GM23248 (cell line): ENCODE results near the gene TTLL8. TPM values are rescaled to one million over a fixed set of nuclear protein-coding genes. Genes with fewer than 3 reads are reported as not detected.

Experiments
- DNase-seq: peaks from one replicate; pipeline ENCODE4 v3.0.0-alpha.2; 2015
- H2AFZ ChIP-seq: fragments of 200-600 bp; sonication (generic); 2 replicates; pipeline ENCODE4 v1.6.1; 2016; ENCODE audit warnings: antibody characterized with exemption
- H3F3A ChIP-seq: fragments of 200-600 bp; sonication (generic); 2 replicates; pipeline ENCODE4 v1.6.1; 2016; ENCODE audit warnings: mild to moderate bottlenecking, antibody characterized with exemption, mixed run types; ENCODE audit not compliant: insufficient read depth
- H3K27ac ChIP-seq: fragments of 200-600 bp; sonication (generic); 2 replicates; pipeline ENCODE4 v1.5.1; 2016; ENCODE audit warnings: mild to moderate bottlenecking
- H3K27me3 ChIP-seq: fragments of 200-600 bp; sonication (generic); replicated peaks from 2 replicates; pipeline ENCODE4 v1.6.1; 2016; ENCODE audit warnings: mild to moderate bottlenecking; ENCODE audit not compliant: insufficient read depth
- H3K36me3 ChIP-seq: fragments of 200-600 bp; sonication (generic); 2 replicates; pipeline ENCODE4 v1.6.1; 2016; ENCODE audit warnings: low read depth, mild to moderate bottlenecking
- H3K4me1 ChIP-seq: fragments of 200-600 bp; sonication (generic); 2 replicates; pipeline ENCODE4 v1.6.1; 2016; ENCODE audit warnings: mild to moderate bottlenecking; ENCODE audit not compliant: insufficient read depth
- H3K4me2 ChIP-seq: fragments of 200-600 bp; sonication (generic); one replicate; pipeline ENCODE4 v1.6.1; 2016; ENCODE audit warnings: mild to moderate bottlenecking; ENCODE audit not compliant: unreplicated experiment
- H3K4me3 ChIP-seq: fragments of 200-600 bp; sonication (generic); 2 replicates; pipeline ENCODE4 v1.5.1; 2016; ENCODE audit warnings: mild to moderate bottlenecking
- H3K79me2 ChIP-seq: fragments of 200-600 bp; sonication (generic); 2 replicates; pipeline ENCODE4 v1.6.1; 2016; ENCODE audit warnings: mild to moderate bottlenecking; ENCODE audit not compliant: insufficient read depth
- H3K9ac ChIP-seq: fragments of 200-600 bp; sonication (generic); 2 replicates; pipeline ENCODE4 v1.6.1; 2016; ENCODE audit warnings: mild to moderate bottlenecking
- H3K9me2 ChIP-seq: fragments of 200-600 bp; sonication (generic); 2 replicates; pipeline ENCODE4 v1.6.1; 2016; ENCODE audit warnings: mixed run types, mild to moderate bottlenecking, moderate library complexity; ENCODE audit not compliant: insufficient read depth
- H3K9me3 ChIP-seq: fragments of 200-600 bp; sonication (generic); one replicate; pipeline ENCODE4 v1.6.1; 2017; ENCODE audit warnings: low read depth
- H4K20me1 ChIP-seq: fragments of 200-600 bp; sonication (generic); 2 replicates; pipeline ENCODE4 v1.6.0; 2016; ENCODE audit not compliant: insufficient read depth
- EZH2 ChIP-seq: fragments of 200-600 bp; sonication (generic); IDR thresholded peaks from 2 replicates; pipeline ENCODE4 v1.6.1; 2018; ENCODE audit warnings: antibody characterized with exemption, mild to moderate bottlenecking; ENCODE audit not compliant: insufficient read depth, poor library complexity, severe bottlenecking
- EZH2phosphoT487 ChIP-seq: fragments of 200-600 bp; sonication (generic); IDR thresholded peaks from 2 replicates; pipeline ENCODE4 v1.6.1; 2018; ENCODE audit warnings: antibody characterized with exemption, moderate library complexity, mild to moderate bottlenecking, low read depth; ENCODE audit not compliant: insufficient read depth
- WGBS, 2 experiments: methylation state at CpG; one replicate each; pipeline ENCODE4 v1.1.6; 2015 to 2017; ENCODE audit warnings: low lambda C conversion rate in 2 of 2, low coverage in 1 of 2; ENCODE audit errors: missing lambda C conversion rate in 2 of 2; 5-methylcytosine and 5-hydroxymethylcytosine counted together
- in situ Hi-C: fragments of 300-500 bp; cut with MboI; formaldehyde crosslinking; loops from 2 replicates; pipeline ENCODE4 v1.15.0; 2020
- polyA plus RNA-seq: library from polyadenylated mRNA; unstranded; fragments of >200 nt; fragmentation: Nextera tagmentation; extraction: Ambion mirVana; gene quantifications from 2 replicates; pipeline ENCODE4 v1.2.1, GENCODE V29; 2016
- total RNA-seq: library from RNA; depleted of rRNA; stranded (reverse); fragments of >200 nt; shearing (Covaris generic); gene quantifications from 2 replicates; pipeline ENCODE4 v1.2.3, GENCODE V29; 2014

Gene TTLL8
- total and polyA plus RNA-seq, 2 experiments from 2014 or later: not detected

DNA sequence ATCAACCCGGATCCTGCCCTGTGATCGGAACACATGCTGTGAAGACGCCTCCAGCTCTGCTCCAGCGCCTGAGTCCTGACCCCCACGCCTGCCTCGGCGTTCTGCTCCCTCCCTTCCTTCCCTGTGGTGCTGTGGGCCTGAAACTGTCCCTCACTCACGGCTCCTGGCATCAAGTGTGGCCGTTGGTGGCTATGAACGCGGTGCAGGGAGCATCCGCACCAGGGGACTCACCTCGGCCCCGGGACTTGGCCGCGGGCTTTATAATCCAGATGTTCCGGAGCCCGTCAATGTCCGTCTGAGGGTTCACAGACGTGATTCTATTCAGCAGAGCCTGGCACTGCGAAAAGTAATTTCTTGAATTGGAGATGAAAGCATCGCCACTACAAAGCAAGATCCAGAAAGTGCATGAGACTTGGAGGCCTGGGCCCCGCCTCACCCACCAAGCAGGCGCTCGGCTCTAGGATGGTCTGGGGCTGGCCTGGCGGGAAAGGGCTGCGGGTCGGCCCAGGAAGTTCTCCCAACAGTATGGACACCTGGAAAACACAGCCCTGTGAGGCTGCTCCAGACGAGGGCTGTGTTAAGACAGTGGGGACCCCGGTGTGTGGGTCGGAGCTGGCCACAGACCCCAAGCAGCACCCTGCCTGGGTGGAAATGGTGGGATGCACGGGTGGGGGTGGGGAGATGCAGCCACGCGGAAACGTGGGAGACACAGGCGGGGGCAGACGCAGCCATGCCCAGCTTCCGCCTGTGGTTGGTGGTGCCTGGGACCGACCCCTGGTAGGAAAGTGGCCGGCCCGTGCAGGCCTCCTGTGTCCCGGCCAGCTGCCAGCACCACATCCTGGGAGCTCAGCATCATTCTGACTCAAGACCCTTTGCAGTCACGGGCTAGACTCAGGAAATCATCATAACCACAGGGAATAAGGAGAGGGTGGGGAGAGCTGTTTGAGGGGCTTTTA is 23.7 kb downstream of the TTLL8 start:
- Histone ChIP-seq H3K36me3 (no peaks in the 10 kb centered on the region), H3K9me2 (no peaks in the 10 kb centered on the region), H3K4me3 (no peak overlapping the region), H2AFZ (no peak overlapping the region), H3K4me2 (no peak overlapping the region), H3K9ac (no peak overlapping the region), H3K79me2 (no peaks in the 10 kb centered on the region), H3K27me3 (peaks cover 7% of the 10 kb centered on the region), H3K27ac (no peak overlapping the region), H3K4me1 (no peaks in the 10 kb centered on the region), H4K20me1 (no peaks in the 10 kb centered on the region), H3F3A (no peaks in the 10 kb centered on the region), H3K9me3 (no peaks in the 10 kb centered on the region)
- TF ChIP-seq EZH2phosphoT487 (no peak), EZH2 (no peak)
- 47 to 51% methylated on average over 35 to 43 of the region's 43 CpGs for WGBS, 2 experiments
- in situ Hi-C loops: loop anchor here (5.0 kb wide), 1 partner anchor 102 kb away; no protein-coding TSS in a partner anchor
- no peak for DNase-seq

- Histone ChIP-seq H3K27me3 (peaks cover 7% of the 10 kb centered on the region), H3K9ac (no peak overlapping the region), H3K9me2 (no peaks in the 10 kb centered on the region), H3F3A (no peaks in the 10 kb centered on the region), H2AFZ (no peak overlapping the region), H3K36me3 (no peaks in the 10 kb centered on the region), H3K79me2 (no peaks in the 10 kb centered on the region), H4K20me1 (no peaks in the 10 kb centered on the region), H3K4me3 (no peak overlapping the region), H3K27ac (no peak overlapping the region), H3K4me2 (no peak overlapping the region), H3K4me1 (no peaks in the 10 kb centered on the region), H3K9me3 (no peaks in the 10 kb centered on the region)
- WGBS, 2 experiments: 72 to 75% methylated on average over 20 to 23 of the region's 23 CpGs
- in situ Hi-C loops: loop anchor here (5.0 kb wide), 1 partner anchor 101 kb away; no protein-coding TSS in a partner anchor
- no peak for TF ChIP-seq EZH2phosphoT487
- TF ChIP-seq EZH2: no peak
- DNase-seq: no peak
Measured at GRCh38 chr22:50032941-50033601, 25.0 kb downstream of the TTLL8 start.

DNA sequence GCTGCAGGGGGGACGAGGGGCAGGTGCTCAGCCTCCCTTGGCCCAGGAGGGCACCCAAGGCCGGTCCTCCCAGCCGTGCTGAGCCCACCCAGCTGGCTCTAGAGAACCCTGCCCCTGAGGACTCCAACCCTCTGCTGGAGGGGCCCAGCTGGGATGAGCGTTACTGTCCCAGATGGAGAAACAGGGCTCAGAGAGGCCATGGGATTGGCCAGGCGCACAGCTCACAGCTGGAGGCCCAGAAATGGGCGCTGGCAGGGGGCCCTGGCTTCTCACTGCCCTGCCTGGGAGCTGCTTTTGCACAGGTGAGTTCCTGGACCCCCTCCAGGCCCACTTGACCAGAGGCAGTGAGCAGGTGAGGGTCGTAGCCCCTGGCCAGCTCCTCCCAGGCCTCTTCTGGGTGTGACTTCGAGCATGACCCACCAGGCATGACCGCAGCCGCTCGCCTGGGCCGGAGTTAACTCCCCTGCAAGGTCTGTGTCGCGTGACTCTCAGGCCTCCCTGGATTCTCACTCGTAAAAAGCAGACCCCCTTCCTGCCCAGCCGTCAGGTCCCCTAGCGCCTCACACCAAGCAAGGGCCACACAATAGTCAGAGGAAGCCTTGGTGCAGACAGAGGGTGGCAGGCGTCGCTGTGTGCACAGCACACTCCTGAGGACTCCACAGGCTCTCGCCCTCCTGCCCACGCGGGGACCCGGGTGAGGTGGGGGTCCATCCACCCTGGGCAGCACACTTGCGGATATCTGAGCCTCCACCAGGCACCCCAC is 25.8 kb downstream of the TTLL8 start:
- Histone ChIP-seq H3K4me3 (no peak overlapping the region), H4K20me1 (no peaks in the 10 kb centered on the region), H3F3A (no peaks in the 10 kb centered on the region), H3K9ac (no peak overlapping the region), H3K27ac (no peak overlapping the region), H3K27me3 (peaks cover 3% of the 10 kb centered on the region), H3K9me2 (no peaks in the 10 kb centered on the region), H3K4me2 (no peak overlapping the region), H3K9me3 (no peaks in the 10 kb centered on the region), H3K36me3 (no peaks in the 10 kb centered on the region), H3K4me1 (no peaks in the 10 kb centered on the region), H3K79me2 (no peaks in the 10 kb centered on the region), H2AFZ (no peak overlapping the region)
- in situ Hi-C loops: loop anchor here (5.0 kb wide), 1 partner anchor 100 kb away; no protein-coding TSS in a partner anchor
- TF ChIP-seq EZH2: no peak
- TF ChIP-seq EZH2phosphoT487: no peak
- DNase-seq: no peak
- 57 to 64% methylated on average over 19 to 23 of the region's 24 CpGs for WGBS, 2 experiments
